ENCODE results near the gene RASGRP2.

The RASGRP2 gene

GRCh38 chr11:64686466-64687170 is 57.3 kb downstream of the RASGRP2 start:
- intact Hi-C loops (cut with DNase I): loop anchor here (5.0 kb wide), 2 partner anchors 34 to 91 kb away; partner anchors contain the start of gene SF1
- peak in 1 of 10 donors; percentile 72 for DNase-seq

DNA sequence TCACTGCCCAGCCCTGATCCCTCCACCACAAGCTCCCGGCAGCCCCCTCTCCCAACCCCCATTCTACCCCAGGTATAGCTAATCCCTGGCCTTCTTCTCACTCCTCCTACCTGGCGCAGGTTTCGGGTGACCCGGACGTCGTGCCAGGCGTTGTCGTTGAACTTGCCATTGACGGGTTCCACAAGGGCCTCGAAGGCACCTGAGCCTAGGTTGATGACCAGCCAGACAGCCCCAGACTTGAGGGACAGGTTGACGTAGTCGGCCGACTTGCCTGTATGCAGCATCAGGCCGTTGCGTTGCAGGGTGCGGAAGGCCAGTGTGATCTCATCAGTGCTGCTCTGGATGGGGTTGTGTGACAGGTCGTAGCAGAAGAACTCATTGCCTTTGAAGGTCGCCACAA is 58.4 kb downstream of the RASGRP2 start:
- DNase-seq: peak in 1 of 10 donors; percentile 82
- intact Hi-C loops (cut with DNase I): loop anchor here (5.0 kb wide), 2 partner anchors 33 to 92 kb away; partner anchors contain the start of gene SF1

- intact Hi-C loops (cut with DNase I): no loop called here
- peak in 1 of 10 donors; percentile 9 for DNase-seq
These were observed 59.6 kb downstream of the RASGRP2 start for GRCh38 chr11:64684357-64684756.

DNA sequence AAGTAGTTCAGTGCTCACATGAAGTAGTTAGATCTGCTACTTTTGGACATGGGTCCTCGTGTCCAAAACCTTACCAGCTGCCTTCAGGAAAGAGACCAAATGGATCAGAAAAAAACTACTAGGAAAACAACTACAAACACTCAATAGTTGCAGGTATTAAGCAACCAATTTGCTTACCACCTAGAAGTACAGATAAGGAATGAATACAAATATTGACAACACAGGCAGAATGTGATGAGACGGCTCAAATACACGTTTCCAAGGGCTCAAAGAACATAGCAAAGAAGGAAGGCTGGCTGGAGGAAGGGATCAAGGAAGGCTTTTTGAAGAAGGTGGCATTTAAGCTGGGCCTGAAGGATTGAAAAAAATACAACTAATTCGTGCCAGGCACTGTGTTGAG is 62.8 kb downstream of the RASGRP2 start:
- no peak for DNase-seq
- intact Hi-C loops (cut with DNase I): no loop called here

- peak in 1 of 10 donors; percentile 0 for DNase-seq
- intact Hi-C loops (cut with DNase I): no loop called here
These were observed 64.1 kb downstream of the RASGRP2 start for GRCh38 chr11:64679846-64680245.

- intact Hi-C loops (cut with DNase I): no loop called here
- peak in 2 of 10 donors; percentile 12 to 19 for DNase-seq
These were observed 66.4 kb downstream of the RASGRP2 start for GRCh38 chr11:64677441-64678023.
